ENCODE data around the gene PAOX.

The PAOX gene

DNA sequence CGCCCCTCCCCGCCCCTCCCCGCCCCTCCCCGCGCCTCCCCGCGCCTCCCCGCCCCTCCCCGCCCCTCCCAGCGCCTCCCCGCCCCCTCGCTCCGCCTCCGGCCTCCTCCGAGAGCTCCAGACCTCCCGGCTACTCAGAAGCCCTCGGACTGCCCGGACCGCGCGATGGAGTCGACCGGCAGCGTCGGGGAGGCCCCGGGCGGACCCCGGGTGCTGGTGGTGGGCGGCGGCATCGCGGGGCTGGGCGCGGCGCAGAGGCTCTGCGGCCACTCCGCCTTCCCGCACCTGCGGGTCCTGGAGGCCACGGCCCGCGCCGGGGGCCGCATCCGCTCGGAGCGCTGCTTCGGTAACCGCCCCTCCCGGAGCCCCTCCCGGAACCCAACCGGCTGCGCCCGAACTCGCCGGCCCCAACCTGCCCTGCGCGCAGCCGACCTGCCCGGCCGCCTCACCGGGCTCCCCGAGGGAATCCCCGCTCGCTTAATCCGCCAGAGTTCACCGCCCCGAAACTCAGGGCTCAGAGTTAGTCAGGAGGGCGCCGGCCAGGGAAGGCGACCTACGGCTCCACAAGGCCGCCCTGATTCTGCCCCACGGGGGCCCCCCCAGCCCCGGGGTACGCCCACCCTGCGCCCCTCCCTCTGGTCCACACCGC is at the start of gene PAOX:
Gene PAOX (plus strand): TSS at position 111 of the 649 bp plus-strand sequence. CDS start 55 bp downstream, at position 166.
- no peak for DNase-seq

GRCh38 chr10:133329491-133330202 is 49.4 kb upstream of the PAOX start:
- DNase-seq: peak; percentile 76

GRCh38 chr10:133332936-133333699 is 45.9 kb upstream of the PAOX start:
- DNase-seq: no peak

GRCh38 chr10:133334503-133335245 is 44.4 kb upstream of the PAOX start:
- DNase-seq: no peak

GRCh38 chr10:133335246-133336117 is 43.6 kb upstream of the PAOX start:
- no peak for DNase-seq

- DNase-seq: no peak
Measured at GRCh38 chr10:133336118-133336576, 42.9 kb upstream of the PAOX start.

DNA sequence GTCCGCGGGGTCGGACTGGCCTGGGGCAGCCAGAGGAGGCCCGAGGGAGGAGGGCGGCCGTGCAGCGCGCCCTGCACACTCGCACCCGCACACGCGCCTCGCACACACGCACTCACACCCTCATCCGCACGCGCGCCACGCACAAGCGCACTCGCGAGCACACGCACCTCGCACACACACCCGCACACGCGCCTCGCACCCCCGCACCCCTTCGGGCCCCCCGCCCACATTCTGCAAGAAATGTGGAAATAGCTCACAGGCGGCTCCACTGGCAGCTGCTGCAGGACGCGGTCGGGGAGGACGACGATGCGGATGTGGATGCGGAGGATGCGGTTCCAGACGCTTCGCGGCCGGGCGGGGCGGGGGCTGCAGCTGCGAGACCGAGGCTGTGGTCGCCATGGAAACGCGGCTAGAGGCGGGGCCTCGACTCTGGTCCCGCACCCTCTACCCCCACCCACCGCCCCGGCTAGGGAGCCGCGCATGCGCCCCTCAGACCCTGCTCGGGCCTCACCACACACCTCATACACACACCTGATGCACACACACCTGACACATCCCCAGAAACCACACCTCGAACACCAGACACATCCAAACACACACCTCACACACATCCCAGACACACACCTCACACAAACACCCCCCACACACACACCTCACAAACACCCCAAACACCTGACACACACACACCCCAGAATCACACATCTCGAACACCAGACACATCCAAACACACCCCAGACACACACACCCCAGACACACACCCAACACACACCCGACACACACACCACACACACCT is 42.3 kb upstream of the PAOX start, which contains the start of gene CALY:
Gene CALY (minus strand): TSS at position 320 of the 793 bp plus-strand sequence. CDS start 7,907 bp downstream, outside the sequence.
- no peak for DNase-seq

DNA sequence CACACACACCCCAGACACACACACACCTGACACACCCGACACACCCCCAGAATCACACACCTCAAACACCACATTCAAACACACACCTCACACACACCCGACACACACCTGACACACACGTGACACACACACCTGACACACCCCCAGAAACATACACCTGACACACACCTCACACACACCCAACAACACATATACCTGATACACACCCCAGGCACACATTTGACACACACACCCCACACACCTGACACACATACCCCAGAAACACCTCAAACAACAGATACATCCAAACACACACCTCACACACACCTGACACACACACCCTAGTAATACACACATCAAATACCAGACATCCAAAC is 41.7 kb upstream of the PAOX start:
- no peak for DNase-seq

- no peak for DNase-seq
Measured at GRCh38 chr10:133338080-133339071, 40.7 kb upstream of the PAOX start.

- no peak for DNase-seq
Measured at GRCh38 chr10:133339708-133340380, 39.2 kb upstream of the PAOX start.

- DNase-seq: no peak
Measured at GRCh38 chr10:133341983-133342382, 37.1 kb upstream of the PAOX start.

DNA sequence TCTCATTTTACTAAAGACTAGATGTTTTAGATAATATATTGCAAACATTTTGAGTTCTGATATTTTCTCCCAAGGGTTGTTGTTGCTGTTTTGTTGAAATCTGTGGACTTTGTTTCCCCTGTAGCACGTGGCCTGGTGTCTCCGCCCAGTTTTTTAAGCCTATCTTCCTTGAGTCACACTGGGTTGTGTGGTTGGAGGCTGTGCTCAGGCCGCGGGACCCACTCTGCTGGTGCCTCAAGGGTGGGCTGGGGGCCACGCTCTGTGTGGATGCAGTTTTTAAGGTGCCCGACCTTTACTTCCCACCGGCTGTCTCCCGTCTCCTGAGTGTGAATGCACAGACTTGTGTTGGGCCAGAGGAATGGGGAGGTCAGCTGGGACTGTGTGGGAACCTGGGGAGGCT is 36.1 kb upstream of the PAOX start:
- DNase-seq: no peak

DNA sequence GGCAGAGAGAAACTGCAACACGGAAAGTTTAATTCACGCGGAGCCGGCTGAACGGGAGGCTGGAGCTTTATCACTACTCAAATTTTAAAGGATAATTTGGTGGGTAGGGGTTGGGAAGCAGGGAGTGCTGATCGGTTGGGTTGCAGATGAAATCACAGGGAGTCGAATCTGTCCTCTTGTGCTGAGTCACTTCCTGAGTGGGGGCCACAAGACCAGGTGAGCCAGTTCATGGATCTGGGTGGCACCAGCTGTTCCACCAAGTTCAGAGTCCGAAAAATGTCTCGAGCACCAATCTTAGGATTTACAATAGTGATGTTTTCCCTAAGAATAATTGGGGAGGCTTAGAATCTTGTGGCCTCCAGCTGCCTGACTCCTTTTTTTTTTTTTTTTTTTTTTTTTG is 35.5 kb upstream of the PAOX start:
- DNase-seq: no peak

GRCh38 chr10:133344236-133344635 is 34.8 kb upstream of the PAOX start:
- DNase-seq: no peak

- DNase-seq: no peak
Measured at GRCh38 chr10:133346413-133346812, 32.6 kb upstream of the PAOX start.

DNA sequence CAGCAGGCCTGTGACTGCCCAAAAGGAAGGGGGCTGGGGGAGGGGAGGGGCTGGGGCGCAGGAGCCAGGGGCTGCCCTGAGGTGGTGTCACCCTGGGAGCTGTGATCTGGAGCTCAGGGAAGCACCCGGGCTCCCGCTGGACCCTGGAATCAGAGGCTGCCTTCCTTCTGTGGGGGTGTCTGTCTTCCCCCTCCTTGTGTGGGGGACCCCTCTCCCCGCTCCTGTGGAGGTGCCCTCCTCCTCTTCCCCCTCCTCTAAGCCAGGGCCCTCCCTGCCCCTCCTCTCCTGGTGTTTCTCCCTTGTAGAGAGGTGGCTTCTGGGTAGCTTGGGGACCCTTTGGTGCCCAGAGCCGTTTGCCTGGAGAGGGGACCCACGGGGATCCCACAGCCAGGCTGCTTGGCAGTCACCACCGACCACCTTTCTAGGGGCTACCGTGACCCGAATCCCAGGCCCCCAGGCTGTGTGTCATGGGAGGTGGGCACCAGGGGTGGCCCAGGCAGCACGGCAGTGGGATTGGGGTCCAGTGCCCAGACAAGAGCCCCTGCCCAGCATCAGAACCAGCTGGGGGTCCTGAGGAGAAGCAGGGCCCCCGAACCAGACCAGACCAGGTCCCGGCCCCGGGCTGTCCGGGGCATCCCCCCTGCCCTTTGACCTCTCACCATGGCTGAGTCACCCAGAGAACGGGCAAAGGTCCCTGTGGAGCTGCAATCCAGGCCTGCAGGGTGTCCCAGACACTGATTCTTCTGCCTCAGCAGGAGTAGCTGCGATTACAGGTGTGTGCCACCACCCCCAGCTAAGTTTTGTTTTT is 31.1 kb upstream of the PAOX start:
- no peak for DNase-seq

GRCh38 chr10:133349160-133349568 is 29.9 kb upstream of the PAOX start:
- no peak for DNase-seq

DNA sequence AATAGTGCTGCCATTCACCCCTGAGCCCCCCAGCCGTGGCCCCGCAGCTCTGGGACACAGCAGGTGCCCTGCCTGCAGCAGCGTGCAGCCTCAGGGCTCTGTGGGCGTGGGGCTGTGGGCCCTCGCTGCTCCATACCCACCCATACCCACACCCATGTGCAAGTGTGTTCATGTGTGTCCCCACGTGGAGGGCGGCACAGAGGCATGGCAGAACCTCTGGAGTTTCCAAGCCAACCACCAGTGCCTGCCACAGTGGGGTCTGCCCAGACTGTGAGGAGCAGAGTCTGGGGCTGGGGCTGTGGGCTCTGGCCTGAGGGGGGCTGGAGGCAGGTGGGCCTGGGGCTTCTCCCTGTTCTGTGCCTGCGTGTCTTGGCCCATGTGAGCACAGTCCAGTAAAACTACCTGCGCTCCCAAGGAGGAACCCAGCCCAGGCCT is 29.5 kb upstream of the PAOX start:
- DNase-seq: no peak

Data from amniotic stem cell (primary cell).